Bronchial epithelial cell (primary cell): ENCODE measurements around the gene ARHGAP42. TPM values are rescaled to one million over a fixed set of nuclear protein-coding genes. Genes with fewer than 3 reads are reported as not detected.

ENCODE experiments used
- DNase-seq: peaks from one replicate; pipeline ENCODE4 v3.0.0-alpha.2; 2010; ENCODE audit warnings: low read depth
- FAIRE-seq: peaks from 2 replicates; lab custom pipeline; 2011; peaks lifted over from hg19 to GRCh38; lab: Jason Lieb, UNC
- H3K27me3 ChIP-seq: 2 replicates; pipeline ENCODE4 v1.5.1; 2011; ENCODE audit warnings: low read length; ENCODE audit not compliant: control insufficient read depth, insufficient read depth
- H3K36me3 ChIP-seq: 2 replicates; pipeline ENCODE4 v1.5.1; 2011; ENCODE audit warnings: low read length; ENCODE audit not compliant: control insufficient read depth, insufficient read depth
- H3K4me3 ChIP-seq: 2 replicates; pipeline ENCODE4 v1.5.1; 2011; ENCODE audit warnings: mild to moderate bottlenecking, low read depth, low read length, control low read depth
- total RNA-seq: library from RNA; depleted of rRNA; stranded (reverse); fragments of >200 nt; gene quantifications from 2 replicates; pipeline ENCODE4 v1.2.1, GENCODE V29; 2014
- TF ChIP-seq, protein P1 (sequence below): IDR thresholded peaks from 2 replicates; pipeline ENCODE4 v1.5.1; 2011; ENCODE audit warnings: mild to moderate bottlenecking, moderate library complexity, low read length, control low read depth, inconsistent platforms; ENCODE audit not compliant: insufficient read depth, severe bottlenecking

ARHGAP42 gene
- total RNA-seq, 1 donor from 2014 or later, result 5.3 TPM

DNA sequence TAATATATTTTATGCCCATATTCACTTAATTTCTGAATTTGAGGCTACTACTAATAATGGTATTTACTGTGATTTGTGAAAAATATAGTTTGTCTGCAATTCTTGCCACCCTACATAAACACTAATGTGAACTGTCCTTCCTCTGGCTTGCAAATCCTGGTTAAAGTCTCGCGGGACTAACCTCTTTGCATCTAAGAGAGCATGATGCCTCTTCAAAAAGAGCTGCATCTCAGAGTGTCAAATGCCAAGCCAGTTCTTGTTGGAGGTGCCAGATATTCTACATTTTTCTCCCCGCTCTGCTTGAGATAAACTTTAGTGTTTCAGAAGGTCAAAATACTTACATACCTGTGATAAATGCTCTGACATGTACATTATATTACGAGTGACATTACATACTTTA, 2.1 kb downstream of the ARHGAP42 start:
- Histone ChIP-seq H3K27me3 (no peaks in the 10 kb centered on the region), H3K36me3 (no peaks in the 10 kb centered on the region), H3K4me3 (no peak overlapping the region)
- FAIRE-seq, result no peak
- TF ChIP-seq, protein P1, sequence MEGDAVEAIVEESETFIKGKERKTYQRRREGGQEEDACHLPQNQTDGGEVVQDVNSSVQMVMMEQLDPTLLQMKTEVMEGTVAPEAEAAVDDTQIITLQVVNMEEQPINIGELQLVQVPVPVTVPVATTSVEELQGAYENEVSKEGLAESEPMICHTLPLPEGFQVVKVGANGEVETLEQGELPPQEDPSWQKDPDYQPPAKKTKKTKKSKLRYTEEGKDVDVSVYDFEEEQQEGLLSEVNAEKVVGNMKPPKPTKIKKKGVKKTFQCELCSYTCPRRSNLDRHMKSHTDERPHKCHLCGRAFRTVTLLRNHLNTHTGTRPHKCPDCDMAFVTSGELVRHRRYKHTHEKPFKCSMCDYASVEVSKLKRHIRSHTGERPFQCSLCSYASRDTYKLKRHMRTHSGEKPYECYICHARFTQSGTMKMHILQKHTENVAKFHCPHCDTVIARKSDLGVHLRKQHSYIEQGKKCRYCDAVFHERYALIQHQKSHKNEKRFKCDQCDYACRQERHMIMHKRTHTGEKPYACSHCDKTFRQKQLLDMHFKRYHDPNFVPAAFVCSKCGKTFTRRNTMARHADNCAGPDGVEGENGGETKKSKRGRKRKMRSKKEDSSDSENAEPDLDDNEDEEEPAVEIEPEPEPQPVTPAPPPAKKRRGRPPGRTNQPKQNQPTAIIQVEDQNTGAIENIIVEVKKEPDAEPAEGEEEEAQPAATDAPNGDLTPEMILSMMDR, result no peak
- no peak for DNase-seq

DNA sequence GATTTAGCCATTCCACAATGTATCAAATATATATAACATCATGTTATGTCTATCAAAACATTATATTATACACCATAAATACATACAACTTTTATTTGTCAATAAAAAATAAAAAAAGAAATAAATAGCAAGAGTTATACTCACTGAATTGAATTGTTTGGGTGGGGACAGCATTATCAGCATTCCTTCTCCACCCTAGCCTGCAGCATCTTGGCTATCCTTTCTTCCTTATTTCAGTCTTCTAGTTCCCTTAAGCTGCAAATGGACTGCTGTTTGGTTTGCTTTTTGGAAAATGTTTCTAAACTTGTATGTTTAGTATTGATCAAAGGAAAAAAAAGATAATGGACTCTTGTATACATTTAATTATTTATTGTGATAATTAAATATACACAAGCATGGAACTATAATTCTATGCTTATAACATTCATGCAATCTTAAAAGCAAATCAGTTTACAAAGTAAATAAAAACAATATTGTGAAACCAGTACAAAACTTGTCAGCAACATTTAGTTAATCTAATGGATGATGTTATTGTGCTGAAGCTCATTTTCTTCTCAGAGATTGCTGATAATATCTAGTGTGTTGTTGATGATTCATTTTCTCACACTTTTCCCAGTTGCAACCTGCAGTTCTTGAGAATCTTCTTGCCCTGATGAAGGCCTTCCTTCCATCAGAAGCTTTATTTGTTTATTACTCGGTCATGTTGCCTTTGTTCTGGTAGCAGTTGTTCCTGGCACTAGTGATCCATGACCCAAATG, 5.0 kb downstream of the ARHGAP42 start:
- no peak for FAIRE-seq
- no peak overlapping the region for H3K4me3 ChIP-seq
- peak; percentile 31 for DNase-seq
- TF ChIP-seq, protein P1, result no peak
- H3K27me3 ChIP-seq, result no peaks in the 10 kb centered on the region
- no peaks in the 10 kb centered on the region for H3K36me3 ChIP-seq

DNA sequence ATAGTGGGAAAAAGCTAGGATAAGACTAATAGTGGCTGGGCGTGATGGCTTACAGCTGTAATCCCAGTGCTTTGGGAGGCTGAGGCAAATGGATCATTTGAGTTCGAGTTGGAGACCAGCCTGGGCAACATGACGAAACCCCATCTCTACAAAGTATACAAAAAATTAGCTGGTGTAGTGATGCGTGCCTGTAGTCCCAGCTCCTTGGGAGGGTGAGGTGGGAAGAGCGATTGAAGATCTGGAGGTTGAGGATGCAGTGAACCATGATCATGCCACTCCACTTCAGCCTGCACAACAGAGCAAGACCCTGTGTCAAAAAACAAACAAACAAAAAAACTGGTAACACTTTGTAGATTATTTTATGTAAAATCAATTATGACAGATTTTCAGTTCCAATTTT, 8.8 kb downstream of the ARHGAP42 start:
- Histone ChIP-seq H3K27me3 (no peaks in the 10 kb centered on the region), H3K36me3 (no peaks in the 10 kb centered on the region), H3K4me3 (no peak overlapping the region)
- TF ChIP-seq, protein P1, result no peak
- DNase-seq, result no peak
- FAIRE-seq, result no peak

DNA sequence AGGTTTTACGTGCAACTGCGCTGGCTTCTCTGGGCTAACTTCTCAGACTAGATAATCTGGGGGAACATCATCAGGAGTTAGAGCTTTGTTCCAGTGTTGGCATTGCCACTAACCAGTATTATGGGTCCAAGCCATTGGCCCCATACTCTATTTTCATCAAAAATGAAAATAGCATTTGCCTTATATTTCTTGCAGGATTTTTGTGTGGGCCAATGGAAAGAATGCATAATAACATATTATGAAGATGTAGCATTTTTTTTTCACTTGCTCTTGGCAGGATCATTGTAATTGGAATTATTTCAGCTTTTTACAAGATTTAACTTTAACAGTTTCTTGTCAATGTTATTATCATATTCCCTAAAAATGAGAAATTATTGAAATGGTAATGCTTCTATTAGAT, 16.1 kb downstream of the ARHGAP42 start:
- DNase-seq (no peak), FAIRE-seq (no peak)
- TF ChIP-seq, protein P1, result no peak
- no peaks in the 10 kb centered on the region for H3K27me3 ChIP-seq
- no peak overlapping the region for H3K4me3 ChIP-seq
- H3K36me3 ChIP-seq, result no peaks in the 10 kb centered on the region

DNA sequence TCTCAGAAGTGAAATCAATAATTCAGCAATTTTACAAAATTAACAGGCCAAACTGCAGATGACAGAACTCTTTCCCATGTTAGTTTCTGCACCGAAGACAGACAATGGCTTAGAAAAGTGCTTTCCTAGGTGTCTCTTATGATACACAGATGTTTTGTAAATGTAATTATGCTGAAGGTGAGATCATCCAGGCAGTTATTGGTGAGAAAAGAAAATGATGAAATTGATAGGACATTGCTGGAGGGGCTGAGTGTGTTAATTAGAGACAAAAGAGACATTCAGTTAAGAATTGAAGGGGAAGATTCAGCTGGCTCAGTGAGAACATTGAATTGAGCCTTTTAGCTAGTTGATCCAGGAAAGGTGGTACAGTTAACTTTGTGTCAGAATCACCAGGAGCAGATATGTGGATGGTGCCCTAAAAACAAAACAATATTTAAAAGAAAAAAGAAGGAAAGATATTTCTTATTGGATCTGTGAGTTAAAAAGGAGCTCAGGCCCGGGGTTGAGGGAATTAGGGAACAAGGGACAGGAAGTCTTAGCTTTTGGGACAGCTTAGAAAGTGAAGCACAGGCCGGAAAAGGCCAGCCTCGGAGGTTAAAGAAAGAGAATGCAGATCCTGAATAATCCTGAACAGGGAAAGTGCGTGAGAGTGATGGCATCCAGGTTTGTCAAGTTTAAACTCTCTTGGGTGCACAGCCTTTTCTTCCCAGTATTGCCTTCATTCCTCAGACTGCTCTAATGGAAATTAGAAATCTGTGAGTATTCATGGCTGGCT, 16.9 kb downstream of the ARHGAP42 start:
- TF ChIP-seq, protein P1, result no peak

More for the DNA sequence above, 16.9 kb downstream of the ARHGAP42 start:
- DNase-seq, result no peak
- no peak for FAIRE-seq
- Histone ChIP-seq H3K27me3 (no peaks in the 10 kb centered on the region), H3K4me3 (no peak overlapping the region), H3K36me3 (no peaks in the 10 kb centered on the region)
